Measurements from ENCODE around the gene AFF1. TPM values are rescaled to one million over a fixed set of nuclear protein-coding genes. Genes with fewer than 3 reads are reported as not detected.

Gene AFF1
- total and polyA plus RNA-seq, 2 experiments from 2014 or later = 31.9 to 38.7 TPM

GRCh38 chr4:87152310-87153041 lies 217.7 kb downstream of the AFF1 start:
- H3K27ac ChIP-seq = peak overlapping the region; percentile 20
- H2AFZ ChIP-seq = no peak overlapping the region
- H3K27me3 ChIP-seq = no peaks in the 10 kb centered on the region
- no peaks in the 10 kb centered on the region for H3K36me3 ChIP-seq (replicated peaks; ENCODE audit: insufficient read depth, low read depth)
- WGBS (ENCODE audit: low lambda C conversion rate, missing lambda C conversion rate) = 65% methylated on average over 14 of the region's 14 CpGs
- TF ChIP-seq CTCF (IDR thresholded peaks at IDR 0.05; ENCODE audit: poor library complexity) (no peak), EZH2phosphoT487 (IDR thresholded peaks at IDR 0.05; ENCODE audit: low read depth, severe bottlenecking, unreplicated experiment) (no peak), EZH2 (IDR thresholded peaks at IDR 0.05; ENCODE audit: borderline replicate concordance) (no peak)
- H3K9me3 ChIP-seq (ENCODE audit: low read depth) = no peaks in the 10 kb centered on the region
- no peaks in the 10 kb centered on the region for H3K79me2 ChIP-seq
- H3K4me2 ChIP-seq = peak overlapping the region; percentile 39
- no peaks in the 10 kb centered on the region for H3K9me2 ChIP-seq (replicated peaks; ENCODE audit: insufficient read depth)
- H3K4me1 ChIP-seq (ENCODE audit: insufficient read depth) = peaks cover 23% of the 10 kb centered on the region
- H4K20me1 ChIP-seq (ENCODE audit: insufficient read depth, poor library complexity, severe bottlenecking) = no peaks in the 10 kb centered on the region
- H3K4me3 ChIP-seq = no peak overlapping the region
- DNase-seq (ENCODE audit: low spot score) = no peak

GRCh38 chr4:87153078-87153870 lies 218.5 kb downstream of the AFF1 start:
- no peaks in the 10 kb centered on the region for H3K9me3 ChIP-seq (ENCODE audit: low read depth)
- peaks cover 23% of the 10 kb centered on the region for H3K4me1 ChIP-seq (ENCODE audit: insufficient read depth)
- no peaks in the 10 kb centered on the region for H3K27me3 ChIP-seq
- no peak for DNase-seq (ENCODE audit: low spot score)
- no peaks in the 10 kb centered on the region for H3K9me2 ChIP-seq (replicated peaks; ENCODE audit: insufficient read depth)
- no peaks in the 10 kb centered on the region for H3K79me2 ChIP-seq
- peak overlapping the region; percentile 20 for H3K27ac ChIP-seq
- TF ChIP-seq CTCF (IDR thresholded peaks at IDR 0.05; ENCODE audit: poor library complexity) (no peak), EZH2phosphoT487 (IDR thresholded peaks at IDR 0.05; ENCODE audit: low read depth, severe bottlenecking, unreplicated experiment) (no peak), EZH2 (IDR thresholded peaks at IDR 0.05; ENCODE audit: borderline replicate concordance) (no peak)
- no peak overlapping the region for H2AFZ ChIP-seq
- H3K4me3 ChIP-seq = no peak overlapping the region
- no peaks in the 10 kb centered on the region for H4K20me1 ChIP-seq (ENCODE audit: insufficient read depth, poor library complexity, severe bottlenecking)
- no peak overlapping the region for H3K4me2 ChIP-seq
- H3K36me3 ChIP-seq (replicated peaks; ENCODE audit: insufficient read depth, low read depth) = no peaks in the 10 kb centered on the region
- WGBS (ENCODE audit: low lambda C conversion rate, missing lambda C conversion rate) = 69% methylated on average over 4 of the region's 4 CpGs

GRCh38 chr4:87165892-87166291 lies 231.1 kb downstream of the AFF1 start:
- Histone ChIP-seq H3K9me2 (replicated peaks; ENCODE audit: insufficient read depth) (no peaks in the 10 kb centered on the region), H3K4me2 (no peak overlapping the region), H3K79me2 (no peaks in the 10 kb centered on the region), H3K27ac (no peak overlapping the region), H3K4me1 (ENCODE audit: insufficient read depth) (no peaks in the 10 kb centered on the region), H2AFZ (no peak overlapping the region), H3K4me3 (no peak overlapping the region), H3K36me3 (replicated peaks; ENCODE audit: insufficient read depth, low read depth) (no peaks in the 10 kb centered on the region), H4K20me1 (ENCODE audit: insufficient read depth, poor library complexity, severe bottlenecking) (no peaks in the 10 kb centered on the region), H3K27me3 (no peaks in the 10 kb centered on the region), H3K9me3 (ENCODE audit: low read depth) (no peaks in the 10 kb centered on the region)
- DNase-seq (ENCODE audit: low spot score) = peak; percentile 27
- no peak for TF ChIP-seq EZH2 (IDR thresholded peaks at IDR 0.05; ENCODE audit: borderline replicate concordance)
- no peak for TF ChIP-seq EZH2phosphoT487 (IDR thresholded peaks at IDR 0.05; ENCODE audit: low read depth, severe bottlenecking, unreplicated experiment)
- TF ChIP-seq CTCF (IDR thresholded peaks at IDR 0.05; ENCODE audit: poor library complexity) = no peak
- 93% methylated on average over 1 of the region's 1 CpG for WGBS (ENCODE audit: low lambda C conversion rate, missing lambda C conversion rate)
